ENCODE results near the gene ENPP6. TPM values are rescaled to one million over a fixed set of nuclear protein-coding genes. Genes with fewer than 3 reads are reported as not detected.

The ENPP6 gene
- total RNA-seq, 4 donors from 2014 or later = 0.47 to 1.7 (median 1.2) TPM

DNA sequence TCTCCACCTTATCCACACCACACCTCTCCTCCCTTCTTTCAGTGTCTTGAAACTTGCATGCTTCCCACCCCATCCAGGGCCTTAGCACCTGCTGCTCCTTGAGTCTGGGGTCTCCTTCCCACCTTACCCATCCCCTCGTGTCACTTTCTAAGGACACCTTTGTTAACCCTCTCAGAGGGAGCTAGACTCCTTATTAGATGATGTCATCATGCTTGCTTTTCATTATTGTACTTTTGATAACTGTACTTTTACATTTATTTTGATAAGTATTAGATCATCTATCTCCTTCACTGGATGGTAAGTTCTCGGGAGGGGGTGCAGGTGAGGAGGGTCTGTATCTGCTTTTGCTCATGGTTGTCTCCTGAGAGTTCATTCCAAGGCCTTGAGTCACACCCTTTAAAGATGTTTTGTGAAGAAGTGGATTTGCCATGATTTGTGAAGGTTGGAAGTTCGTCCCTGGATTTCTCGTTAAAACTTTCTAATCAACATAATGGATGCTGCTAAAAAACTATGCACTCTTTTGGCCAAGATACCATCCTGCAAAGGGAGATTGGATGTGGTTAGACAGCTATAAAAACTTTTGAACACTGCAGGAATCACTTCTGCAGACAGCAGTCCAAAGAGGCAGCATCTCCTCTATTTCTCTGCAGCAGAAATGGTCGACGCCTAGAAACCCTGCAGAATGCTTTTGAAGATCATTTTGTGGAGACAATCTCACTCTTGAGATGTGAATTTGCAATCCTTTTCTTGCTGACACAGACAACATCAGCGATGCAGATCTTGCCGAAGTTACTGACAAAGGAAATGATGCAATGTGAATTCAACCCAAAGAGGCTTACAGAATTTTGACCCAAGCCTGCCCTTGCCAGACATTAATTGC lies 69.6 kb downstream of the ENPP6 start:
- H3K4me3 ChIP-seq = no peak overlapping the region
- TF ChIP-seq, protein P1, sequence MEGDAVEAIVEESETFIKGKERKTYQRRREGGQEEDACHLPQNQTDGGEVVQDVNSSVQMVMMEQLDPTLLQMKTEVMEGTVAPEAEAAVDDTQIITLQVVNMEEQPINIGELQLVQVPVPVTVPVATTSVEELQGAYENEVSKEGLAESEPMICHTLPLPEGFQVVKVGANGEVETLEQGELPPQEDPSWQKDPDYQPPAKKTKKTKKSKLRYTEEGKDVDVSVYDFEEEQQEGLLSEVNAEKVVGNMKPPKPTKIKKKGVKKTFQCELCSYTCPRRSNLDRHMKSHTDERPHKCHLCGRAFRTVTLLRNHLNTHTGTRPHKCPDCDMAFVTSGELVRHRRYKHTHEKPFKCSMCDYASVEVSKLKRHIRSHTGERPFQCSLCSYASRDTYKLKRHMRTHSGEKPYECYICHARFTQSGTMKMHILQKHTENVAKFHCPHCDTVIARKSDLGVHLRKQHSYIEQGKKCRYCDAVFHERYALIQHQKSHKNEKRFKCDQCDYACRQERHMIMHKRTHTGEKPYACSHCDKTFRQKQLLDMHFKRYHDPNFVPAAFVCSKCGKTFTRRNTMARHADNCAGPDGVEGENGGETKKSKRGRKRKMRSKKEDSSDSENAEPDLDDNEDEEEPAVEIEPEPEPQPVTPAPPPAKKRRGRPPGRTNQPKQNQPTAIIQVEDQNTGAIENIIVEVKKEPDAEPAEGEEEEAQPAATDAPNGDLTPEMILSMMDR (IDR thresholded peaks at IDR 0.05) = no peak
- no peak for TF ChIP-seq POLR2A (IDR thresholded peaks at IDR 0.05)
- no peak for TF ChIP-seq POLR2AphosphoS5 (IDR thresholded peaks at IDR 0.05)
- no peak for TF ChIP-seq EP300 (IDR thresholded peaks at IDR 0.05)
- 48 to 55% methylated on average over 6 to 8 of the region's 8 CpGs for WGBS, 2 donors (ENCODE audit: low coverage in 1 of 2)
- H3K9me3 ChIP-seq = no peaks in the 10 kb centered on the region
- no peaks in the 10 kb centered on the region for H3K36me3 ChIP-seq
- H3K4me1 ChIP-seq = peaks cover 0 to 25% (median 3%) of the 10 kb centered on the region in 3 donors
- no peak overlapping the region for H3K27ac ChIP-seq
- no peaks in the 10 kb centered on the region for H3K27me3 ChIP-seq
- ATAC-seq = no peak

DNA sequence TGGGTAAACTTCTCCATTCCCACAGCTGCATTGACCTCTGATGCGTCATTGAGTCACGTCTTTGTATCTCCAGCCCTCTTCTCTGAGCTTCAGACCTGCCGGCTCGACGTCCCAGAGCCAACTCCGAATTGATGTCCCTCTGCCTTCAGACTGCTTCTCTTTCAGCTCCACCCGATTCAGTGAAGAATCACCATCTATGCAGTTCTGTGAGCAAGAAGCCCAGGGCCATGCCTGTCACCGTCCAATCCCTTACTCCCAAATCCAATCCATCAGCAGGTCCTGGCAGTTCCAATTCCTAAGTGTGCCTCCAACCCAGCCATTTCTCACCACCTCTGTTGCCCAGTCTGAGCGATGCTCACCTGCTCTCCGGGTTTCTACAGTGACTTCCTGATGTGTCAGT lies 70.7 kb downstream of the ENPP6 start:
- no peak overlapping the region for H3K27ac ChIP-seq
- no peak for TF ChIP-seq EP300 (IDR thresholded peaks at IDR 0.05)
- TF ChIP-seq POLR2A (IDR thresholded peaks at IDR 0.05) = no peak
- no peak for TF ChIP-seq POLR2AphosphoS5 (IDR thresholded peaks at IDR 0.05)
- TF ChIP-seq, protein P1 (IDR thresholded peaks at IDR 0.05) = no peak
- peaks cover 0 to 25% (median 3%) of the 10 kb centered on the region in 3 donors for H3K4me1 ChIP-seq
- no peak for ATAC-seq
- H3K27me3 ChIP-seq = no peaks in the 10 kb centered on the region
- 84 to 85% methylated on average over 8 to 10 of the region's 10 CpGs for WGBS, 2 donors (ENCODE audit: low coverage in 1 of 2)
- H3K36me3 ChIP-seq = no peaks in the 10 kb centered on the region
- no peak overlapping the region for H3K4me3 ChIP-seq
- no peaks in the 10 kb centered on the region for H3K9me3 ChIP-seq

DNA sequence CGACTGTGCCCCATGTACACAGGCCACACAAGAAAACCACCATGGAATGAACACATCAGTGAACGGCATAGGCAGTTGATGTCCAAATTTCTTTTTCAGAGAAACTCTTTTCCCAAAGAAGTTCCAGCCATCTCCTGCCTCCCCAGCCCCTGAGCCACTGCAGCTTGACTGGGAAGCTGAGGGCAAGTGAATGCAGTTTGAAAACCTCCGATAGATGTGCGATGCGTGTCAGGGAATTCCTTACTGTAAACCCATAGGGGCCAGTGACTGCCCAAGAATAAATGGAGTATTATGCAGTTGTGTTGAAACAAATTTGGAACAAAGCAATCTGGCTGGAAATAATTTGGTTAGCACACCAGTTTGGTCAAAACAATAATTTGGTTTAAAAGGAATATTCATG lies 72.1 kb downstream of the ENPP6 start:
- ATAC-seq = no peak
- 96 to 98% methylated on average over 3 to 5 of the region's 5 CpGs for WGBS, 2 donors (ENCODE audit: low coverage in 1 of 2)
- TF ChIP-seq, protein P1 (IDR thresholded peaks at IDR 0.05) = no peak
- no peak for TF ChIP-seq EP300 (IDR thresholded peaks at IDR 0.05)
- no peak for TF ChIP-seq POLR2A (IDR thresholded peaks at IDR 0.05)
- TF ChIP-seq POLR2AphosphoS5 (IDR thresholded peaks at IDR 0.05) = no peak
- Histone ChIP-seq H3K27me3 (no peaks in the 10 kb centered on the region), H3K9me3 (peaks cover 0 to 5% (median 0%) of the 10 kb centered on the region in 3 donors), H3K27ac (no peak overlapping the region), H3K4me1 (peaks cover 0 to 13% (median 3%) of the 10 kb centered on the region in 3 donors), H3K4me3 (no peak overlapping the region), H3K36me3 (no peaks in the 10 kb centered on the region)

DNA sequence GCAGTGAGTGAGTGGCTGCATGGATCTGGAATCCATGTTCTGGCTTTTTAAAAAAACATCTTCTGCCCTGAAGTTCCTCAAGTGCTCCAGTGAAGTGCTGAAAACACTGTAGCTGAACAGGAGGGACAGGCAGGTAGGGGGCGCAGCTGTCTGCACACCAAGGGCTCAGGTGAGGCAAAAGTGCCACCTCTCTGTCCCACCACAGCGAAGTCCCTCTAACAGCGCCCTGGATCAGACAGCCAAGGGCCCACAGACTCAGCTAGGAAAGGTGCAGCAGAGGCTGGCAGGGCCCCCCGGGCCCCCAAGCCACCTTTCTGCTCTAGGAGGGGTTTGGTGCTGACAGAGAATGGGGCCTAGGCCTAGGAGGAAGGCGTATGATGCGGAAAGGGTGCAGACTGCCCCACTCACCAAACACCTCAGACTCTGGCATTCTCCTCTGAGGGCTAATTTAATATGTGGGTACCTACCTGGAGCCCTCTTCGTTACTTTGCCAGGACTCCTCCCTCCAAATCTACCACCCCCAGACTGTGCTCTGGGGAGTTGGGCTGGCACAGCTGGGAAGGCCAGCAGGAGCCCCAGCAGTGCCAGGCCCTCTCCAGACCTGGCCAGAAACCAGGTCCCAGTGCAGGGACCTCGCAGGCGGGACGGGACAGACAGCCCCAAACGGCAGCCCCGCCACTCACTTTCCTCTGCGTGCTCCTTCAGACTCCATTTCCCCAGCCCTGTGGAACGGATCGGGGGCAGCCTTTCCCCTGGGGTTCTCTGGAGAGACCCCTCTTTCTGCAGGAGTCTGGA lies 73.7 kb downstream of the ENPP6 start:
- TF ChIP-seq POLR2AphosphoS5 (IDR thresholded peaks at IDR 0.05) = no peak
- TF ChIP-seq, protein P1 (IDR thresholded peaks at IDR 0.05) = no peak
- no peak for TF ChIP-seq POLR2A (IDR thresholded peaks at IDR 0.05)
- TF ChIP-seq EP300 (IDR thresholded peaks at IDR 0.05) = no peak
- no peak overlapping the region for H3K4me3 ChIP-seq
- H3K27me3 ChIP-seq = no peaks in the 10 kb centered on the region
- 73 to 77% methylated on average over 3 of the region's 15 CpGs for WGBS, 2 donors (ENCODE audit: low coverage in 1 of 2)
- no peak for ATAC-seq
- H3K9me3 ChIP-seq = peaks cover 0 to 6% (median 0%) of the 10 kb centered on the region in 3 donors
- H3K27ac ChIP-seq = no peak overlapping the region
- H3K4me1 ChIP-seq = no peaks in the 10 kb centered on the region
- H3K36me3 ChIP-seq = no peaks in the 10 kb centered on the region
